Skeletal muscle tissue (tissue), 2 donors: ENCODE results near the gene SP4. TPM values are rescaled to one million over a fixed set of nuclear protein-coding genes. Genes with fewer than 3 reads are reported as not detected.

Experiments
- small RNA-seq: library from RNA; depleted of rRNA; stranded (forward); fragments of <200 nt; gene quantifications from one replicate; pipeline ENCODE3, GENCODE V24; 2014
- total RNA-seq: library from RNA; depleted of rRNA; stranded (reverse); fragments of >200 nt; gene quantifications from one replicate; pipeline ENCODE4 v1.2.3, GENCODE V29; 2014

Gene SP4
- total RNA-seq, 1 donor from 2014 or later = 8.9 TPM

Small RNA genes within 50 kb of the gene (small RNA-seq; reads per million reads assigned to genes)
- gene MIR1183 = not detected
- gene RNU1-15P = not detected

Other genes starting within 250 kb of the SP4 start
- under 0.01 TPM for gene DNAH11, start 115.0 kb downstream of the SP4 start, total RNA-seq